ENCODE results near the gene USP36. TPM values are rescaled to one million over a fixed set of nuclear protein-coding genes. Genes with fewer than 3 reads are reported as not detected.

Gene USP36
- total and polyA plus RNA-seq, 11 donors: 11.7 to 40.9 (median 18.3) TPM

- TF ChIP-seq, protein P1, sequence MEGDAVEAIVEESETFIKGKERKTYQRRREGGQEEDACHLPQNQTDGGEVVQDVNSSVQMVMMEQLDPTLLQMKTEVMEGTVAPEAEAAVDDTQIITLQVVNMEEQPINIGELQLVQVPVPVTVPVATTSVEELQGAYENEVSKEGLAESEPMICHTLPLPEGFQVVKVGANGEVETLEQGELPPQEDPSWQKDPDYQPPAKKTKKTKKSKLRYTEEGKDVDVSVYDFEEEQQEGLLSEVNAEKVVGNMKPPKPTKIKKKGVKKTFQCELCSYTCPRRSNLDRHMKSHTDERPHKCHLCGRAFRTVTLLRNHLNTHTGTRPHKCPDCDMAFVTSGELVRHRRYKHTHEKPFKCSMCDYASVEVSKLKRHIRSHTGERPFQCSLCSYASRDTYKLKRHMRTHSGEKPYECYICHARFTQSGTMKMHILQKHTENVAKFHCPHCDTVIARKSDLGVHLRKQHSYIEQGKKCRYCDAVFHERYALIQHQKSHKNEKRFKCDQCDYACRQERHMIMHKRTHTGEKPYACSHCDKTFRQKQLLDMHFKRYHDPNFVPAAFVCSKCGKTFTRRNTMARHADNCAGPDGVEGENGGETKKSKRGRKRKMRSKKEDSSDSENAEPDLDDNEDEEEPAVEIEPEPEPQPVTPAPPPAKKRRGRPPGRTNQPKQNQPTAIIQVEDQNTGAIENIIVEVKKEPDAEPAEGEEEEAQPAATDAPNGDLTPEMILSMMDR (IDR thresholded peaks at IDR 0.05): no peak
- no peak for TF ChIP-seq POLR2A (IDR thresholded peaks at IDR 0.05)
- no peak overlapping the region for H3K4me3 ChIP-seq
- H3K4me1 ChIP-seq: peaks cover 0 to 34% (median 11%) of the 10 kb centered on the region in 12 donors
- no peaks in the 10 kb centered on the region for H3K9me3 ChIP-seq
- no peaks in the 10 kb centered on the region for H3K27me3 ChIP-seq
- 40 to 56% (median 52%) methylated on average over 1 of the region's 1 CpG for WGBS, 4 donors
- peaks cover 0 to 36% (median 19%) of the 10 kb centered on the region in 9 donors for H3K36me3 ChIP-seq
- ATAC-seq: no peak
- peak overlapping the region in 1 of 12 donors; percentile 85 for H3K27ac ChIP-seq
- intact Hi-C loops (cut with DNase I): loop anchor here in 4 of 10 donors (2.0 to 10.0 kb wide), 3 partner anchors 61 to 531 kb away; partner anchors contain the start of gene TIMP2 (in 2 of the 4)
- DNase-seq: no peak
These were observed 23.5 kb upstream of the USP36 start for GRCh38 chr17:78864117-78864516.

DNA sequence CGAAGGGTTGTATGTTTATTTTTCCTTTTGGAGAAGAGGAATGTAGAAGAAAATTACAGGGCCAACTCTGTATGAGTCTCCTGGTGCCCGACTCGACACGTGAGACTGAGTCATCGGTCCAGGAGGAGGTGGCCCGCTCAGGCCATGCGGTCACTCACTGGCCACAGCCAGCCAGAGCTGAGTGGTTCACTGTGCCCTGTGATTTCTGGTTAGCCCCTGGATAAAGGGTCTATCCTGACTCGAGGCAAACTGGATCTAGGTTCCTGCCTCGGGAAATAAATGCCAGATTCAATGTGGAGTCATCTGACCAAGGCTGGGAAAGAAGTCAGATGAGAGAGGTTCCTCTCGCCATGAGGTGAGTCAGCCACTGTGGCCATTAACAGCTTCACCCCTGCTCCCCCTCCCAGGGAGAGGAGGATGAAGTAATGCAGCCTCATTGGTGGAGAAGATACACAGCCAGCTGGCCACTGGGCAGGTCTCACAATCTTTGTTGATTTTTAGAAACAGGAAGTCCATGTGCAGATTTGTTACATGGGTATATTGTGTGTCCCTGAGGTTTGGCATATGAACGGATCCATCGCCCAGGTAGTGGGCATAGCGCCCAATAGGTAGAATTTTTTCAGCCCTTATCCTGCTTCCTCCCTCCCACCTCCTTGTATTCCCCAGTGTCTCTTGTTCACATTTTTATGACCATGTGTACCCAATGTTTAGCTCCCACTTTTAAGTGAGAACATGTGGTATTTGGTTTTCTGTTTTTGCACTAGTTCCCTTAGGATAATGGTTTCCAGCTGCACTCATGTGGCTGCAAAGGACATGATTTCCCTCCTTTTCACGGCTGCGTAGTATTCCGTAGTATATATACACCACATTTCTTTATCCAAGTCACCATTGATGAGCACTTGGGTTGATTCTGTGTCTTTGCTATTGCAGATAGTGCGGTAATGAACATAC is 21.7 kb upstream of the USP36 start:
- no peaks in the 10 kb centered on the region for H3K27me3 ChIP-seq
- H3K36me3 ChIP-seq: peaks cover 0 to 35% (median 11%) of the 10 kb centered on the region in 9 donors
- intact Hi-C loops (cut with DNase I): loop anchor here in 3 of 10 donors (10.0 kb wide), 2 partner anchors 62 to 532 kb away; partner anchors contain the start of gene TIMP2 (in 2 of the 3)
- H3K9me3 ChIP-seq: no peaks in the 10 kb centered on the region
- H3K27ac ChIP-seq: peak overlapping the region in 11 of 12 donors; percentile 2 to 90 (median 62)
- no peak overlapping the region for H3K4me3 ChIP-seq
- ATAC-seq (peak; percentile 53 to 93 (median 89)), DNase-seq (peak; percentile 67 to 86 (median 74))
- peaks cover 0 to 34% (median 11%) of the 10 kb centered on the region in 12 donors for H3K4me1 ChIP-seq
- 73 to 81% (median 79%) methylated on average over 17 of the region's 17 CpGs for WGBS, 4 donors
- TF ChIP-seq POLR2A (IDR thresholded peaks at IDR 0.05): no peak
- TF ChIP-seq, protein P1 (IDR thresholded peaks at IDR 0.05): no peak

GRCh38 chr17:78861229-78861628 is 20.6 kb upstream of the USP36 start:
- no peaks in the 10 kb centered on the region for H3K27me3 ChIP-seq
- WGBS, 4 donors: 93 to 95% (median 94%) methylated on average over 4 of the region's 4 CpGs
- no peak overlapping the region for H3K4me3 ChIP-seq
- peak overlapping the region in 8 of 12 donors; percentile 18 to 90 (median 64) for H3K27ac ChIP-seq
- ATAC-seq: no peak
- H3K36me3 ChIP-seq: peaks cover 0 to 41% (median 22%) of the 10 kb centered on the region in 9 donors
- no peaks in the 10 kb centered on the region for H3K9me3 ChIP-seq
- intact Hi-C loops (cut with DNase I): loop anchor here in 3 of 10 donors (10.0 kb wide), 2 partner anchors 64 to 534 kb away; partner anchors contain the start of gene TIMP2 (in 2 of the 3)
- TF ChIP-seq POLR2A (IDR thresholded peaks at IDR 0.05): no peak
- TF ChIP-seq, protein P1 (IDR thresholded peaks at IDR 0.05): no peak
- H3K4me1 ChIP-seq: peaks cover 0 to 23% (median 11%) of the 10 kb centered on the region in 12 donors
- DNase-seq: no peak

- DNase-seq: no peak
- intact Hi-C loops (cut with DNase I): no loop called here
- no peaks in the 10 kb centered on the region for H3K27me3 ChIP-seq
- no peak for TF ChIP-seq POLR2A (IDR thresholded peaks at IDR 0.05)
- TF ChIP-seq, protein P1 (IDR thresholded peaks at IDR 0.05): no peak
- no peak overlapping the region for H3K27ac ChIP-seq
- WGBS, 4 donors: 80 to 87% (median 87%) methylated on average over 4 of the region's 4 CpGs
- ATAC-seq: no peak
- H3K36me3 ChIP-seq: peaks cover 0 to 58% (median 42%) of the 10 kb centered on the region in 9 donors
- peaks cover 0 to 15% (median 2%) of the 10 kb centered on the region in 12 donors for H3K4me1 ChIP-seq
- H3K9me3 ChIP-seq: no peaks in the 10 kb centered on the region
- H3K4me3 ChIP-seq: no peak overlapping the region
These were observed 18.4 kb upstream of the USP36 start for GRCh38 chr17:78859051-78859450.
